ENCODE results near the gene ASMTL. TPM values are rescaled to one million over a fixed set of nuclear protein-coding genes. Genes with fewer than 3 reads are reported as not detected.
"Not testable (repeated sequence)": the region's sequence is repeated elsewhere in the genome, so short reads cannot be mapped to it uniquely, and the experiment has no call there.

ASMTL gene
- polyA plus RNA-seq, 1 donor (not counting 4 experiments of a cell fraction or from before 2014, with no cell fraction given) = 13.8 TPM

DNA sequence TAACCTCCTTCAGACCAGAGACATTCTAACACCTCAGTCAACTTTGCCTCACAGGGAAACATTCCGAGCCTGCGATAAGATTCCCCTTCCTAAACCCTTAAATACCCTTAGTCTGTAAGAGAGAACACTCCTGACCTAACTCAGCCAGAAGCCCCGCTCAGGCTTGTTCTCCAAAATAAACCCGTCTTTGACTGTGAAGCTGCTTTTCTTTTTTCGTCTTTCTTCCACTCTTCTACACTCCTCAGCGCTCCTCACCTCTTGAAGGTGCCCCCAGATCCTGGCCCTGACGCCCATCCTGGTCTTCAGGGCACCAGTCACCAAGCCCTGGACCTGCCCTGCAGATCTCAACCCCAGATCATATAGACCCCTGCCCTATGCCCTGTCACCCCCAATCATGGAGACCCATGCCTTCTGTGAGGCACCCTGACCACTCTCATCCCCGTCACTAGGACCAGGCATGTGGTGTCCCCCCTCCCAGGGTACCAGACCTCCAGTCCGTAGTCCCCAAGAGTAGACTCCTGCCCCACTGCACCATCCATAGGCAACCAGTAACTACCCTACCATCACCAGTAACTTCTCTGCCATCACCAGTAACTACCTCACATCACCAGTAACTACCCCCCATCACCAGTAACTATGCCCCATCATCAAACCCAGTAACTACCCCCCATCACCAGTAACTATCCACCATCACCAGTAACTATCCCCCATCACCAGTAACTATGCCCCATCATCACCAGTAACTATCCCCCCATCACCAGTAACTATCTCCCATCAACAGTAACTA lies 3.5 kb downstream of the ASMTL start:
- no peaks in the 10 kb centered on the region for H4K20me1 ChIP-seq (ENCODE audit: control insufficient read depth, extremely low read depth, insufficient read depth, low read length)
- dilution Hi-C loops (cut with MboI; ENCODE audit: extremely low pct_ligation_motif_present, low sequenced_read_pairs) = no loop called here
- H3K36me3 ChIP-seq (ENCODE audit: control insufficient read depth in 2 of 2, extremely low read depth in 1 of 2, insufficient read depth in 2 of 2, low read length in 2 of 2) = peaks cover 0 to 6% of the 10 kb centered on the region in 2 experiments
- no peaks in the 10 kb centered on the region for H3K4me1 ChIP-seq (ENCODE audit: control insufficient read depth, extremely low read depth, insufficient read depth, low read length)
- DNase-seq (ENCODE audit: low read depth, low spot score) (no peak), FAIRE-seq (no peak)
- H3K27ac ChIP-seq (ENCODE audit: control insufficient read depth, insufficient read depth, low read length) = no peak overlapping the region
- no peaks in the 10 kb centered on the region for H3K9me1 ChIP-seq (ENCODE audit: control insufficient read depth, extremely low read depth, insufficient read depth, low read length)
- no peak overlapping the region for H3K4me2 ChIP-seq (ENCODE audit: control insufficient read depth, extremely low read depth, insufficient read depth, low read depth, low read length)
- no peaks in the 10 kb centered on the region for H3K27me3 ChIP-seq (ENCODE audit: control insufficient read depth, extremely low read depth, insufficient read depth, low read length)
- H3K79me2 ChIP-seq (ENCODE audit: control insufficient read depth, insufficient read depth, low read length) = peaks cover 41% of the 10 kb centered on the region
- no peak overlapping the region for H2AFZ ChIP-seq (ENCODE audit: control insufficient read depth, low read length)
- no peak overlapping the region for H3K4me3 ChIP-seq (ENCODE audit: control insufficient read depth in 2 of 3, extremely low read depth in 1 of 3, insufficient read depth in 2 of 3, low read depth in 1 of 3, low read length in 3 of 3)
- TF ChIP-seq EZH2 (IDR thresholded peaks at IDR 0.05; ENCODE audit: low read length) (no peak), CTCF (optimal IDR thresholded peaks at IDR 0.05 in 1 of 3, IDR thresholded peaks at IDR 0.05 in 1 of 3, conservative IDR thresholded peaks at IDR 0.05 in 1 of 3; ENCODE audit: extremely low read depth in 1 of 3, insufficient read depth in 2 of 3, low read length in 3 of 3) (no peak)
- no peaks in the 10 kb centered on the region for H3K9me3 ChIP-seq (ENCODE audit: control insufficient read depth, low read depth, low read length)
- H3K9ac ChIP-seq (ENCODE audit: control insufficient read depth, extremely low read depth, insufficient read depth, low read length) = no peak overlapping the region

DNA sequence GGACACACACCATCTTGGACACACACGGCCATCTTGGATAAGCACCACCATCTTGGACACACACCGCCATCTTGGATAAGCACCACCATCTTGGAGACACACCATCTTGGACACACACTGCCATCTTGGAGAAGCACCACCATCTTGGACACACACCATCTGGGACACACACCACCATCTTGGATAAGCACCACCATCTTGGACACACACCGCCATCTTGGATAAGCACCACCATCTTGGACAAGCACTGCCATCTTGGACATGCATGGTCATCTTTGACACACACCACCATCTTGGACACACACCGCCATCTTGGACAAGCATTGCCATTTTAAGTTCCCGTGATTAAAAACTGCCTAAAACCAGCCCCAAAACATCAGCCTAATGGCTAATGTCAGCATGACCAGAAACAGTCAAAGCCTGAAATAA lies 4.1 kb downstream of the ASMTL start:
- H3K4me2 ChIP-seq (ENCODE audit: control insufficient read depth, extremely low read depth, insufficient read depth, low read depth, low read length); H3K9ac ChIP-seq (ENCODE audit: control insufficient read depth, extremely low read depth, insufficient read depth, low read length); H2AFZ ChIP-seq (ENCODE audit: control insufficient read depth, low read length); DNase-seq (ENCODE audit: low read depth, low spot score); H3K27me3 ChIP-seq (ENCODE audit: control insufficient read depth, extremely low read depth, insufficient read depth, low read length); H3K27ac ChIP-seq (ENCODE audit: control insufficient read depth, insufficient read depth, low read length); H3K9me1 ChIP-seq (ENCODE audit: control insufficient read depth, extremely low read depth, insufficient read depth, low read length); H3K9me3 ChIP-seq (ENCODE audit: control insufficient read depth, low read depth, low read length); H4K20me1 ChIP-seq (ENCODE audit: control insufficient read depth, extremely low read depth, insufficient read depth, low read length); dilution Hi-C loops (cut with MboI; ENCODE audit: extremely low pct_ligation_motif_present, low sequenced_read_pairs); FAIRE-seq; H3K36me3 ChIP-seq (ENCODE audit: control insufficient read depth in 2 of 2, extremely low read depth in 1 of 2, insufficient read depth in 2 of 2, low read length in 2 of 2); H3K4me3 ChIP-seq (ENCODE audit: control insufficient read depth in 2 of 3, extremely low read depth in 1 of 3, insufficient read depth in 2 of 3, low read depth in 1 of 3, low read length in 3 of 3); H3K4me1 ChIP-seq (ENCODE audit: control insufficient read depth, extremely low read depth, insufficient read depth, low read length): not testable (repeated sequence)
- peaks cover 43% of the 10 kb centered on the region for H3K79me2 ChIP-seq (ENCODE audit: control insufficient read depth, insufficient read depth, low read length)

GRCh38 chrX:1447969-1448572 lies 4.6 kb downstream of the ASMTL start:
- H3K27ac ChIP-seq (ENCODE audit: control insufficient read depth, insufficient read depth, low read length); H3K9me3 ChIP-seq (ENCODE audit: control insufficient read depth, low read depth, low read length); FAIRE-seq; H3K4me1 ChIP-seq (ENCODE audit: control insufficient read depth, extremely low read depth, insufficient read depth, low read length); H3K9me1 ChIP-seq (ENCODE audit: control insufficient read depth, extremely low read depth, insufficient read depth, low read length); DNase-seq (ENCODE audit: low read depth, low spot score); H3K36me3 ChIP-seq (ENCODE audit: control insufficient read depth in 2 of 2, extremely low read depth in 1 of 2, insufficient read depth in 2 of 2, low read length in 2 of 2); H3K4me2 ChIP-seq (ENCODE audit: control insufficient read depth, extremely low read depth, insufficient read depth, low read depth, low read length); H4K20me1 ChIP-seq (ENCODE audit: control insufficient read depth, extremely low read depth, insufficient read depth, low read length); dilution Hi-C loops (cut with MboI; ENCODE audit: extremely low pct_ligation_motif_present, low sequenced_read_pairs); H3K27me3 ChIP-seq (ENCODE audit: control insufficient read depth, extremely low read depth, insufficient read depth, low read length); H3K9ac ChIP-seq (ENCODE audit: control insufficient read depth, extremely low read depth, insufficient read depth, low read length); H2AFZ ChIP-seq (ENCODE audit: control insufficient read depth, low read length); H3K4me3 ChIP-seq (ENCODE audit: control insufficient read depth in 2 of 3, extremely low read depth in 1 of 3, insufficient read depth in 2 of 3, low read depth in 1 of 3, low read length in 3 of 3): not testable (repeated sequence)
- H3K79me2 ChIP-seq (ENCODE audit: control insufficient read depth, insufficient read depth, low read length) = peaks cover 46% of the 10 kb centered on the region

DNA sequence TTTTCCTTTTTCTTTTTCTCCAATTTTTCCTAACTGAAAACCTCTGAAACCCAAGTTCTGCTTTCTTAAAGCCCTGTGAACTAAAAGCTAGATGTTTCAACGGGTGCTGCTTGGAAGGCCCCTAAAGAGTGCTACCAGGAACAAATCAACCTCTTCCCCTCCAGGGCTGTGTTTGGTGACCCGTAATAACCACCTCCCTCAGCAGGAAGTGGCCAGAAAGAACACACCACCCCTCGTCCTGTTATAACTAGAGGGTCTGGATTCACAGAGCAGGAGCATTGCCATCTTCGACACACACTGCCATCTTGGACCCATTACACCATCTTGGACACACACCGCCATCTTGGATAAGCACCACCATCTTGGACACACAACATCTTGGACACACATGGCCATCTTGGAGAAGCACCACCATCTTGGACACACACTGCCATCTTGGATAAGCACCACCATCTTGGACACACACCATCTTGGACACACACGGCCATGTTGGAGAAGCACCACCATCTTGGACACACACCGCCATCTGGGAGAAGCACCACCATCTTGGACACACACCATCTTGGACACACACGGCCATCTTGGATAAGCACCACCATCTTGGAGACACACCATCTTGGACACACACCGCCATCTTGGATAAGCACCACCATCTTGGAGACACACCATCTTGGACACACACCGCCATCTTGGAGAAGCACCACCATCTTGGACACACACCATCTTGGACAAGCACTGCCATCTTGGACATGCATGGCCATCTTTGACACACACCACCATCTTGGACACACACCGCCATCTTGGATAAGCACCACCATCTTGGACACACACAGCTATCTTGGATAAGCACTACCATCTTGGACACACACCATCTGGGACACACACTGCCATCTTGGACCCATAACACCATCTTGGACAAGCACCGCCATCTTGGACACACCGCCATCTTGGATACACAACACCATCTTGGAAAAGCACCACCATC lies 5.4 kb downstream of the ASMTL start:
- H3K4me3 ChIP-seq (ENCODE audit: control insufficient read depth in 2 of 3, extremely low read depth in 1 of 3, insufficient read depth in 2 of 3, low read depth in 1 of 3, low read length in 3 of 3); dilution Hi-C loops (cut with MboI; ENCODE audit: extremely low pct_ligation_motif_present, low sequenced_read_pairs); DNase-seq (ENCODE audit: low read depth, low spot score); H3K36me3 ChIP-seq (ENCODE audit: control insufficient read depth in 2 of 2, extremely low read depth in 1 of 2, insufficient read depth in 2 of 2, low read length in 2 of 2); H3K4me1 ChIP-seq (ENCODE audit: control insufficient read depth, extremely low read depth, insufficient read depth, low read length); H2AFZ ChIP-seq (ENCODE audit: control insufficient read depth, low read length); H3K9me1 ChIP-seq (ENCODE audit: control insufficient read depth, extremely low read depth, insufficient read depth, low read length); H3K27ac ChIP-seq (ENCODE audit: control insufficient read depth, insufficient read depth, low read length); H3K27me3 ChIP-seq (ENCODE audit: control insufficient read depth, extremely low read depth, insufficient read depth, low read length); FAIRE-seq; H4K20me1 ChIP-seq (ENCODE audit: control insufficient read depth, extremely low read depth, insufficient read depth, low read length); H3K9ac ChIP-seq (ENCODE audit: control insufficient read depth, extremely low read depth, insufficient read depth, low read length); H3K9me3 ChIP-seq (ENCODE audit: control insufficient read depth, low read depth, low read length); H3K4me2 ChIP-seq (ENCODE audit: control insufficient read depth, extremely low read depth, insufficient read depth, low read depth, low read length): not testable (repeated sequence)
- peaks cover 45% of the 10 kb centered on the region for H3K79me2 ChIP-seq (ENCODE audit: control insufficient read depth, insufficient read depth, low read length)
